ENCODE measurements around the gene ACTC1.
"Not testable (repeated sequence)": the region's sequence is repeated elsewhere in the genome, so short reads cannot be mapped to it uniquely, and the experiment has no call there.

The ACTC1 gene

DNA sequence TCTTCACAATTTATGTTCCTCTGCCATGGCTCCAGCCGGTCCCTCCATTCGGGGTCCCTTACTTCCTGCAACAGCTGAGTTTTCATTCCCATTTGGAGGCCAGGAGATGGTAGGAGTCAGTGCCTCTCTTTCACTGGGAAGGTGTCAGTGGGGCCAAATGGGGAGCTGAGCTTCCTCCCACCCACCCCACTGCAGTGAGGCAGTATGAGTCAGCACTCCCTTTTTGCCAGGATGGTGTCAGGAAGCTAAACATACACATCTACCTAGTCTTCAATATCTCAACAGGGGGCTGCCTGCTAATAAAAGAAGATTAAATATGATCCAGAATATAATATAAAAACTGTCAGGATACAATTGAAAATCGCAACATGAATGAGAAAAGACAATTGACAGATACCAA is 12.7 kb upstream of the ACTC1 start:
- Mint-ChIP-seq H3K4me3 (no peak overlapping the region), H3K9me3 (peaks cover 4% of the 10 kb centered on the region), H3K36me3 (no peaks in the 10 kb centered on the region), H3K27me3 (peaks cover 41% of the 10 kb centered on the region), H3K27ac (no peak overlapping the region), H3K4me1 (no peaks in the 10 kb centered on the region)
- no peak for ATAC-seq

- not testable (repeated sequence) for H3K36me3 Mint-ChIP-seq, ATAC-seq, H3K27ac Mint-ChIP-seq, H3K9me3 Mint-ChIP-seq, H3K4me3 Mint-ChIP-seq, H3K4me1 Mint-ChIP-seq
- H3K27me3 Mint-ChIP-seq, result peaks cover 36% of the 10 kb centered on the region
These were observed 11.9 kb upstream of the ACTC1 start for GRCh38 chr15:34807241-34807640.

DNA sequence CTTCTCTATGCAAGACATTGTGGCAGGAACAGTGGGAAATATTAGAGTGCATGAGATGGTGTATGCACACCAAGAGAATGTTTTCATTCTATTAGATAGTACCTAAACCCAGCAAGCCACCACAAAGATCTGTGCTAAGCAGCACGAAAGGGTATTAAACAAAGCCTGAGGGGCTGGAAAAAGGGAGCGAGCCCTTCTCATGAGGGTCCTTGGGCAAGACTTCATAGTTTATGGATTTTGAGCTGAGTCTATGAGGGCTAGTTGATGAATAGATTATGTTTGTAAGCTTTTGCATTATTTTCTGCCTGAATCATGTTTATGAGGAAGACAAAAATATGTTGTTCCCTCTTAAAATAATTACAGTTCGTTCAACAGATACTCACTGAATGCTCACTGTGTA is 9.4 kb upstream of the ACTC1 start:
- no peak overlapping the region for H3K27ac Mint-ChIP-seq
- peaks cover 4% of the 10 kb centered on the region for H3K9me3 Mint-ChIP-seq
- H3K4me3 Mint-ChIP-seq, result no peak overlapping the region
- ATAC-seq, result no peak
- no peaks in the 10 kb centered on the region for H3K36me3 Mint-ChIP-seq
- H3K4me1 Mint-ChIP-seq, result no peaks in the 10 kb centered on the region
- H3K27me3 Mint-ChIP-seq, result peaks cover 24% of the 10 kb centered on the region

GRCh38 chr15:34804113-34804512 is 8.8 kb upstream of the ACTC1 start:
- Mint-ChIP-seq H3K27me3 (peaks cover 26% of the 10 kb centered on the region), H3K4me1 (no peaks in the 10 kb centered on the region), H3K9me3 (peaks cover 4% of the 10 kb centered on the region), H3K27ac (no peak overlapping the region), H3K36me3 (no peaks in the 10 kb centered on the region), H3K4me3 (no peak overlapping the region)
- ATAC-seq, result no peak

- peaks cover 29% of the 10 kb centered on the region for H3K27me3 Mint-ChIP-seq
- H3K4me3 Mint-ChIP-seq, result no peak overlapping the region
- ATAC-seq, result no peak
- peaks cover 4% of the 10 kb centered on the region for H3K9me3 Mint-ChIP-seq
- no peak overlapping the region for H3K27ac Mint-ChIP-seq
- no peaks in the 10 kb centered on the region for H3K4me1 Mint-ChIP-seq
- H3K36me3 Mint-ChIP-seq, result no peaks in the 10 kb centered on the region
These were observed 7.7 kb upstream of the ACTC1 start for GRCh38 chr15:34802803-34803750.

- Mint-ChIP-seq H3K9me3 (peaks cover 4% of the 10 kb centered on the region), H3K27ac (no peak overlapping the region), H3K4me1 (no peaks in the 10 kb centered on the region), H3K4me3 (no peak overlapping the region), H3K27me3 (peaks cover 31% of the 10 kb centered on the region), H3K36me3 (no peaks in the 10 kb centered on the region)
- no peak for ATAC-seq
These were observed 7.0 kb upstream of the ACTC1 start for GRCh38 chr15:34802371-34802770.

- no peak for ATAC-seq
- Mint-ChIP-seq H3K4me3 (no peak overlapping the region), H3K36me3 (no peaks in the 10 kb centered on the region), H3K27me3 (peaks cover 53% of the 10 kb centered on the region), H3K27ac (no peak overlapping the region), H3K4me1 (peaks cover 6% of the 10 kb centered on the region), H3K9me3 (no peaks in the 10 kb centered on the region)
These were observed 4.1 kb upstream of the ACTC1 start for GRCh38 chr15:34799149-34800101.

GRCh38 chr15:34796847-34797435 is 1.6 kb upstream of the ACTC1 start:
- Mint-ChIP-seq H3K9me3 (no peaks in the 10 kb centered on the region), H3K4me1 (peaks cover 6% of the 10 kb centered on the region), H3K27ac (no peak overlapping the region), H3K36me3 (no peaks in the 10 kb centered on the region), H3K4me3 (no peak overlapping the region), H3K27me3 (peaks cover 69% of the 10 kb centered on the region)
- no peak for ATAC-seq

GRCh38 chr15:34794590-34795206 is 651 bp downstream of the ACTC1 start:
- peaks cover 77% of the 10 kb centered on the region for H3K27me3 Mint-ChIP-seq
- no peak overlapping the region for H3K27ac Mint-ChIP-seq

DNA sequence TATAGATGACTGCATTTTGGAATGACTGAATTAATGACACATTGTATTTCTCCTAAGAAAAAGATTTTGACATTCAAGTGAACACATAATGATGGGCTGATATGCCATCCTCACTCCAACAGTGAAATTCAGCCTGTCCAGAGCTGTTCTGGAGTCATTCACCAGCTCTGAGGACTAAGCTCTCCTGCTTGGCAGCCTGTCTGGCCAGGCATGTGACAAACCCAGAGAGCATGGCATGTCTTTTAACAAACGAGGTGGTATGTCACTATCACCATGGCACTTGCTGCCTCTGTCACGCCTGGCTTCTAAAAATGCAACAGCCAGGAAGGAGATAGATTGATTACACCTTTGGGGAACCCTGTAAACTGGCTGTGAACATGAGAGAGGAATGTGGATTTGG is 1.4 kb downstream of the ACTC1 start:
- ATAC-seq, result no peak
- H3K4me3 Mint-ChIP-seq, result no peak overlapping the region
- no peak overlapping the region for H3K27ac Mint-ChIP-seq
- H3K27me3 Mint-ChIP-seq, result peaks cover 77% of the 10 kb centered on the region
- H3K4me1 Mint-ChIP-seq, result peaks cover 6% of the 10 kb centered on the region
- H3K9me3 Mint-ChIP-seq, result no peaks in the 10 kb centered on the region
- H3K36me3 Mint-ChIP-seq, result no peaks in the 10 kb centered on the region

More at GRCh38 chr15:34794590-34795206, 651 bp downstream of the ACTC1 start:
- no peak for ATAC-seq
- H3K4me3 Mint-ChIP-seq, result no peak overlapping the region
- H3K9me3 Mint-ChIP-seq, result no peaks in the 10 kb centered on the region
- peaks cover 6% of the 10 kb centered on the region for H3K4me1 Mint-ChIP-seq
- H3K36me3 Mint-ChIP-seq, result no peaks in the 10 kb centered on the region

DNA sequence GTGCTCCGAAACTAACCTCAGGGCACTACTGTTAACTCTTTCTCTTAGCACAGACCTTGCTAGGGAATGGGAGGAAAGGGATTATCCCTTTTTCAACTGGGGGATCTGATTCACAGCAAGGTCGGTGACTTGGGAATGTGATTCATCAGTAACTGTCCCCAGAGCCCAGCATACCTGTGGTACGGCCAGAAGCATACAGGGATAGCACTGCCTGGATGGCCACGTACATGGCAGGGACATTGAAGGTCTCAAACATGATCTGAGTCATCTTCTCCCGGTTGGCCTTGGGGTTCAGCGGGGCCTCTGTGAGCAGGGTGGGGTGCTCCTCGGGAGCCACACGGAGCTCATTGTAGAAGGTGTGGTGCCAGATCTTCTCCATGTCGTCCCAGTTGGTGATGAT is 2.3 kb downstream of the ACTC1 start:
- Mint-ChIP-seq H3K27ac (no peak overlapping the region), H3K9me3 (no peaks in the 10 kb centered on the region), H3K4me1 (peaks cover 6% of the 10 kb centered on the region), H3K4me3 (no peak overlapping the region), H3K27me3 (peaks cover 78% of the 10 kb centered on the region), H3K36me3 (no peaks in the 10 kb centered on the region)
- ATAC-seq, result no peak

GRCh38 chr15:34791701-34792100 is 3.6 kb downstream of the ACTC1 start:
- ATAC-seq, result no peak
- Mint-ChIP-seq H3K9me3 (no peaks in the 10 kb centered on the region), H3K27ac (no peak overlapping the region), H3K4me1 (peaks cover 6% of the 10 kb centered on the region), H3K27me3 (peaks cover 69% of the 10 kb centered on the region), H3K4me3 (no peak overlapping the region), H3K36me3 (no peaks in the 10 kb centered on the region)

GRCh38 chr15:34790121-34790520 is 5.2 kb downstream of the ACTC1 start:
- no peak overlapping the region for H3K27ac Mint-ChIP-seq
- peaks cover 63% of the 10 kb centered on the region for H3K27me3 Mint-ChIP-seq
- ATAC-seq, result no peak
- no peaks in the 10 kb centered on the region for H3K9me3 Mint-ChIP-seq
- no peak overlapping the region for H3K4me3 Mint-ChIP-seq
- no peaks in the 10 kb centered on the region for H3K36me3 Mint-ChIP-seq
- H3K4me1 Mint-ChIP-seq, result peaks cover 5% of the 10 kb centered on the region

- Mint-ChIP-seq H3K36me3 (no peaks in the 10 kb centered on the region), H3K27ac (no peak overlapping the region), H3K4me3 (no peak overlapping the region), H3K4me1 (no peaks in the 10 kb centered on the region), H3K27me3 (peaks cover 63% of the 10 kb centered on the region), H3K9me3 (no peaks in the 10 kb centered on the region)
- no peak for ATAC-seq
These were observed 6.0 kb downstream of the ACTC1 start for GRCh38 chr15:34789326-34789725.

DNA sequence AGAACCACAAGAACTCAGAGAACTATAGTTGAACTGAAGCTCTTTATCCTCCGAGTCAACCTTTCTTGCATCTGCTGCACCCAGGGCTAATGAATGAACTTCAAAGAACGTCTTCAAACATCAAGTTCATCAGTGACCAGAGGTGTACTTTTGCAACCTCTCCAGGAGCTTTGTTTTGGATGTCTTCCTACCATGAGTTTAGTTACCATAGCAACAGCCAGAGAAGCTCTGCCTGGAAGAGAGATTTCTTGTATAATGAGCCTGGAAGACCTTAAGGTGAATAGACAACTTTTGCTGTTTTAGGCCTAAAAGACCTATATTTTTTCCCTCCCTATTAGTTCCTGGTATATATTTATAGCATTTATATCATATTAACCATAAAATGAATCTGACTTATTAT is 9.1 kb downstream of the ACTC1 start:
- Mint-ChIP-seq H3K27me3 (peaks cover 39% of the 10 kb centered on the region), H3K9me3 (no peaks in the 10 kb centered on the region), H3K27ac (no peak overlapping the region), H3K36me3 (no peaks in the 10 kb centered on the region), H3K4me3 (no peak overlapping the region), H3K4me1 (no peaks in the 10 kb centered on the region)
- ATAC-seq, result no peak
